NCI-H526 treated with DMSO at 0.1 percent for 48 hours (cell line): Measurements from ENCODE around the gene PDZD8.

Experiments used
- DNase-seq: peaks from one replicate; lab custom pipeline; 2025; lab: John Stamatoyannopoulos, UW

Gene PDZD8, protein sequence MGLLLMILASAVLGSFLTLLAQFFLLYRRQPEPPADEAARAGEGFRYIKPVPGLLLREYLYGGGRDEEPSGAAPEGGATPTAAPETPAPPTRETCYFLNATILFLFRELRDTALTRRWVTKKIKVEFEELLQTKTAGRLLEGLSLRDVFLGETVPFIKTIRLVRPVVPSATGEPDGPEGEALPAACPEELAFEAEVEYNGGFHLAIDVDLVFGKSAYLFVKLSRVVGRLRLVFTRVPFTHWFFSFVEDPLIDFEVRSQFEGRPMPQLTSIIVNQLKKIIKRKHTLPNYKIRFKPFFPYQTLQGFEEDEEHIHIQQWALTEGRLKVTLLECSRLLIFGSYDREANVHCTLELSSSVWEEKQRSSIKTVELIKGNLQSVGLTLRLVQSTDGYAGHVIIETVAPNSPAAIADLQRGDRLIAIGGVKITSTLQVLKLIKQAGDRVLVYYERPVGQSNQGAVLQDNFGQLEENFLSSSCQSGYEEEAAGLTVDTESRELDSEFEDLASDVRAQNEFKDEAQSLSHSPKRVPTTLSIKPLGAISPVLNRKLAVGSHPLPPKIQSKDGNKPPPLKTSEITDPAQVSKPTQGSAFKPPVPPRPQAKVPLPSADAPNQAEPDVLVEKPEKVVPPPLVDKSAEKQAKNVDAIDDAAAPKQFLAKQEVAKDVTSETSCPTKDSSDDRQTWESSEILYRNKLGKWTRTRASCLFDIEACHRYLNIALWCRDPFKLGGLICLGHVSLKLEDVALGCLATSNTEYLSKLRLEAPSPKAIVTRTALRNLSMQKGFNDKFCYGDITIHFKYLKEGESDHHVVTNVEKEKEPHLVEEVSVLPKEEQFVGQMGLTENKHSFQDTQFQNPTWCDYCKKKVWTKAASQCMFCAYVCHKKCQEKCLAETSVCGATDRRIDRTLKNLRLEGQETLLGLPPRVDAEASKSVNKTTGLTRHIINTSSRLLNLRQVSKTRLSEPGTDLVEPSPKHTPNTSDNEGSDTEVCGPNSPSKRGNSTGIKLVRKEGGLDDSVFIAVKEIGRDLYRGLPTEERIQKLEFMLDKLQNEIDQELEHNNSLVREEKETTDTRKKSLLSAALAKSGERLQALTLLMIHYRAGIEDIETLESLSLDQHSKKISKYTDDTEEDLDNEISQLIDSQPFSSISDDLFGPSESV

DNA sequence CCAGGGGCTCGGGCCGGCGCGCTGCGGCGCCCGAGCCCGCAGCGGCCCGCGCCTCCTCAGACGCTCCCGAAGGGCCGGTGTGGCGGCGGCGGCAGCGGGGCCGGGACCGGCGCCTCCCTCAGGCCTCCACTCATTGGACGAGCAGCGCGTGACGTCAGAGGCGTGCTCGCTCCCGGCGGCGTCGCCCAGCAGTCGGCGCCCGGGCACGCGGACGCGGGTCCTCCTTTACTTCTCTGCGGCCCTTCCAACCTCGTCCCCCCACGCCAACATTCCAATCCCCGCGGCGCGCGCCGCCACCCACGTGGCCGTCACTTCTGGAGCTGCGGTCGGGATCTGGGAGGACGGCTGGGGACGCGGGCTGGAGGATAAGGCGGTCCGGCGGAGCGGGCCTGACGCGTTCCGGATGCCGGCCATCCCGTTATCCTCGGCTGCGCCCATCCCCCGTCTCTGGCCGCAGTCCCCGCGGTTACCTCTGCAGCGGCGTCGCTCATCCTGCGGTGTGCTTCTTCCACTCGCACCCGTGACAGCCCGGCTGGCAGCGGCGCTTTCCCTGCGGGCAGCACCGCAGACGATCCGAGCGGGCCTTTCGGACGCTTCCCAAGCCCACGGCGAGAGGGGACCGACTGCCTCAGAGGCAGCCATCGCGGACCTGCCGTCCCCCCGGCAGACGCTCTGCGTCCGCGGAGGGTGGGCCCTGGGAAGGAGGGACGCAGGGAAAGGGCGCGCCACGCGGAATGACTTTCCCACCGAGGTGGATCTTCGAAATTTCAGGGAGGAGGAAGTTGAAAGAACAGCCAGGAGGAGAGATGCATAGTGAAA lies at the start of gene PDZD8:
Gene PDZD8 (minus strand): TSS at position 81 of the 819 bp plus-strand sequence. CDS start 213 bp downstream, outside the sequence.
- DNase-seq: peak; percentile 67

DNA sequence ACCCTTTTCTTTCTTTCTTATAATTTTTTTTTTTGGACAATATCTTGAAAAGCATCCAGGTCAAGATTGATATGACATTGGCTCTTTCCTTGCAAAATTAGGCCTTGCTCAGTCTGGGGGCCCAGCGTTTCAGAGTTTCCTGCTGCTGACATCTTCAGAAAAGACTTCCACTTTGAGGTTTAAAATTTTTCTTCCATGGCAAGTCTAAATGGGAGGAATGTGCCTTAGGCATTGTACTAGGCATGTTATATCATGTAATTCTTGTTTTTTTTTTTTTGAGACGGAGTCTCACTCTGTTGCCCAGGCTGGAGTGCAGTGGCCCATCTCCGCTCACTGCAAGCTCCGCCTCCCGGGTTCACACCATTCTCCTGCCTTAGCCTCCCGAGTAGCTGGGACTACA lies 48.9 kb upstream of the PDZD8 start:
- DNase-seq: no peak

DNA sequence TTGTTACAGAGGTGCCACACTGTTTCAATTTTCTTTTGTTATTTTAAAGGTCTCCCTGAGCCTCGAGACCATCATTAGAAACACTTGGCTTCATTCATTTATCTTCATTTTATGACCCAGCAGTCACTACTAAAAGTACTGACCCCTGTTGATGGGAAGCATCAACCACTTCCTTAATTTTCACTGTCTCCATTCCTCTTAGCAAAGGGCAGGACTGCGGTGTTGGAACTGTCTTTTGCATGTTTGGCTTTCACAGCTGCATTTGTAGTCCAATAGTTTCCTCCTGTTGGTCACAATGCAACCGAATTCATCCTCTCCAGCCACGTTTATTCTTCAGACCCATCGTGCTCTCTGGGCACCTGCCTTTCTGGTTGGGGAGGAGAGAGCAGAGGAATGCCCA lies 46.7 kb upstream of the PDZD8 start:
- DNase-seq: no peak

DNA sequence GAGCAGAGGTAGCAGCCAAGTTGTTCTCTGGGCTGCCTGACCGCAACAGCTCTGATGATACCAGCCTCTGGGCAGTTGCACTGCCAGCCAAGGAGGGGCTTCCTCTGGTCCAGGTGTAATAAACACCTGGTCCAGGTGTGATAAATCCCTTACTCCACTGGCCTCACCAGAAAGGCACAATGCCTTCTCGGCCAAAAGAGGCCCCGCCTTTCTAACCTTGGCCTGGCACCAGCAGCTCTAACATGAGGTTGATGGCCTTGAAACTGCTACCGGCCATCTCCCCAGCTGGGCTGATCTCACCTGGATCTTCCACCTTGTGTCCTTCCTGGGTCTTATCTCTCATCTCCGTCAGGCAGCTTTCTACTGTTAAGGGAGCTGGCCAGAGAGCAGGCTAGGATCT lies 45.5 kb upstream of the PDZD8 start:
- DNase-seq: no peak

DNA sequence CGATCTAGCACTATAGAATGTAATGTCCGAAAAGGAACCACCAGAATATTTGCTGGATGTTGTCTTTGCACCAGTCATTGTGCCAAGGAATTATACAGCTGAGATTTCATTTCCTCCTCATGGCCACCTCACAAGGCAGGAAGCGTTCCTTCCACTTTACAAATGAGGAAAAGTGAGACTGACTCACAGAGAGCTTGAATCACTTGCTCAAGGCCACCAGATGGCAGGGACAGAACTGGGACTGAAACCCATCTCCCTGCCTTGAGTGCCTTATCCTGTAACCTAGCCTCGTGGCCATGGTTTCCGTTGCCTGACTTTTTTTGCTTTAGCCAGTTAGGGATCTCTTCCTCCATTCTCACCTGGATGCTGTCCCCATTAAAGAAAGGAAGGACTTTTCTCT lies 44.7 kb upstream of the PDZD8 start:
- DNase-seq: no peak

DNA sequence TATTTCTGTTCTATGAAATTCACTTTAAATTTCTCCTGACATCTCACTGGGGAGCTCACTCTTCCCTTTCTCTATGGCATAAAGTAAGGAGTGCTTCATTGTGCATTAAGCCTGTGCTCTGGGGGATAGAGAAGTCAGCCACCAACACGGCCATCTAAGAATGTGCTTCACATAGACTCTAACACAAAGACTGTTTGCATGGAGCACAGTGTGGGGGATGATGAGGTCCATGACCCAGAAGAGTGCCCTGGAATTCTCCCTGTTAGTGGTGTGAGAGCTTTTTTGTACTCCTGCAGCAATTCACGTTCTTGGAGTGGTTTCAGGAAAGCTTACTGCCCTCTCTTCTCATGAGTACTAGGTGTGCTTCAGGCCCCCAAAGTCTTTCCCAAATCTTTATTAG lies 43.9 kb upstream of the PDZD8 start:
- no peak for DNase-seq

DNA sequence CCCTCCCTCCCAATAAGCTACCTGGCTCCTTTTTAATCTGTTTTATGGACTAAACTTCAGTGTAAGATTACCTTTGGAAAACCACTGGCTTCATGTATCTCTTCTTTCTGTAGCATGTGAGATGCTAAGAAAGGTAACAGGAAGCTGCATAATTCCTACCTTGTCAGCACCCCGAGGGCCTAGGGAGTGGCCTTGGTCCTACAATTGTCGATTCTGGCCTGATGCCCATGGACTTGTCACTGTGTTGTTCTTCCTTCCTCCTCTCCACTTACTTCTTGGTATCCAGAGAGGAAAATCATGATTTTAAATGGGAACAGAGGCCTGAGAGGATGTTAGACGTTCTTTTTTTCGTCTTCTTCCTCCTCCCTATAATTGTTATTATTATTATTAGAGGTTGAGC lies 42.9 kb upstream of the PDZD8 start:
- no peak for DNase-seq

DNA sequence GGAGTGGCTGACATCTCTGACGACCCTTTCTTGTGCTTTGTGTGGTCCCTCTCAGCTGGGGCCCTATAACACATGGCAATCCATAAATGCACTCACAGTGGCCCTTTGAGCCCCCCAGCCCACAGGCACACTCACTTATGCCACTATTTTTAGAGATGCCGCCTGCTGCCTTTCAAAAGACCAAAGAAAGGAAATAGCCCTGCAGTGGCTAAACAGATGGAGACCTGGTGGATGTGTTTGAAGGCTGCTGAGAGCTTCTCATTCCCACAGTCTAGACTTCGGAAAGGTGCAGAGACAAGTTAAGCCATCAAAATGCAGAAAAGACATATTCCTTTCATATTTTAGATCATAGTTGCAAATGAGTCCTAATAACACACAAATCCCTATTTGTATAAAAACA lies 42.0 kb upstream of the PDZD8 start:
- no peak for DNase-seq

DNA sequence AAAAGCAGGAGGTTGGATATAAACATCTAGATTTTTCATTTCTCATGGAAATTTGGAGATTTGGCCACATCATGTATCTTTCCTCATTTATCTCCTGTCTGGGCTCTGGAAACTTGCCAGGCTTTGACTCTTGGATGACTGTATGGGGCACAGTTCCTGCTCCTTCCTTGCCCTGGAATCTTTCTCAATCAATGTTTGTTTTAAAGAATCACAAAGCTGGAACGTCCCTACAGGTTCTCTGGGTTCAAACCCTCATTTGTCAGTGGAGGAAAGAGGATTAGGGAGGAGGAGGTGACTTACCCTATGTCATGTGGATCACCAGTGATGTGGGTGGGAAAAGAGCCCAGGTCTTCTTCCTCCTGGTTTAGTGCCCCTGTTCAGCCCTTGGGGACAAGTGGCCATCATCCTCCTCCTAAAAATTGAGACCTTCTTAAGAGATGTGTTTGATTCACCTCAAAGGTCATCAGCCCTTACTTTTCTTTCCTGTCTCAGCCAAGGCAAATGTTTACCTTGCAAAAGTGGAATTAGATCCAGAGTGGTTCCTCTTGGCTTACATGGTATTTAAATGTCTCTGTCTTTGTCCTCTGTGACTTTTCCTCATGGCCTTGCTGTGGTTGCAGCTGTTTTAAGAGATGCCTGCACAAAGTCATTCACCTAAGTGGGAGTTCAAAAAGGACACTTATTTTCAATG lies 38.8 kb upstream of the PDZD8 start:
- DNase-seq: no peak

DNA sequence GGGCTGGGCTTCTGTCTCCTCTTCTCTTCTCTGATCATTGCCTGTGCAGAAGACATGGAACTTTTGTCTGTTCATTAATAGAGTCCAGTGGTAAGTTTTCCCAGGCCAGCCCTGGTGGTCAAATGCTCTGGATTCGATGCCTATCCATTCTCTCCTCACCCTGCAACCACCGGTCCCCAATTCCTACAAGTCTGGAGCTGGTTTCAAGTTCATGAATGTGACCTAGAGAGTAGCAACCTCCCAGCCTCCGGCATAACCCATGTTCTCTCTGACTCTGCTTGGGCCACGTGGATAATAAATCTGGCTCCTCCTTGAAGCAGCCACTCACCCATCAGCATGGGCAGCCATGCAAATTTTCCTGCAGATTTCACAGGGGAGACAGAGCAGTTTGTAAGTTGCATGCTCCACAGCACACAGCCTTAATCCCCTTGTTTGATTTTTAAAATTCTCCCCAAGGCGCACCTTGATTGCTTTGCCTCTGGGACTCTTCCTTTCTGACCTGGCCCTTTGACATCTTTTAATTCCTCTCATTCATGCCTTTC lies 37.3 kb upstream of the PDZD8 start:
- peak; percentile 28 for DNase-seq

DNA sequence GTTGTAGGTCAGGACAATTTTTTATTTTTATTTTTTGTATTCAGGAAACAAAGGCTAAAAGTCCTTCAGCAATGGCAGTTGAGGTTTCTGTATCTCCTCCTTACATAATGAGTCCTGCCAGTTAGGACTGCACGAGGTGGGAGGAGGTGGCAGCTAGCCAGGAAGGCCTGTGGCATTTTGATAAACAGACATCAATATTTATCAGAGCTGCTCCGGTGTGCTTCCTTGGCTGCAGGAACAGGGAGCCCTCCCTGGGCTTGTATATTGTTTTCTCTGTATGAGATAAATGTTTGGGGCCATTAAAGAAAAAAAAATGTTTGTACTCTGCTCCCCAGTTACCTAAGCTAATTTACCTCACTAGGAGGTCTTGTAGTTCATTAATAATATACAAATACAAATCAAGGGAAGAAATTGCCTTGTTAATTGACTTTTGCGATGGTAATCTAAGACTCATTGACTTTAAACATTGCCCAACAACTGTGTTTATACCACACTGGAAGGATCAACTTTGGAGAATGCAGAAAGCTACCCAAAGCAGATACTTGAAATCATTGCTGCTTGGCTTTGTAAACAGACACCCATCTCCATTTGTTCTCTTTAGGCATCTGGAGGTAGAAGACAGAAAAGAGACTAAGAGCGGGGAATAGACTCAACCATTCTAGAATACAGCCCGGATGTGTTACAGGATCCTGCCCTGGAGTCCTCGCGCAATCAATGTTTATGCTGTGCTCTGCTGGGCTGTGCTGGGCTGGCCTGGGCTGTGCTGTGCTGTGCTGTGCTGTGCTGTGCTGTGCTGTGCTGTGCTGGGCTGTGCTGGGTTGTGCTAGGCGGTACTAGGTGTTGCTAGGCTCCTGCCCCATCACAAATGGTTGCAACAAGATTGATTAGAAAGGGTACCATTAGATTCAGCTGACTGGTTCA lies 36.5 kb upstream of the PDZD8 start:
- no peak for DNase-seq

DNA sequence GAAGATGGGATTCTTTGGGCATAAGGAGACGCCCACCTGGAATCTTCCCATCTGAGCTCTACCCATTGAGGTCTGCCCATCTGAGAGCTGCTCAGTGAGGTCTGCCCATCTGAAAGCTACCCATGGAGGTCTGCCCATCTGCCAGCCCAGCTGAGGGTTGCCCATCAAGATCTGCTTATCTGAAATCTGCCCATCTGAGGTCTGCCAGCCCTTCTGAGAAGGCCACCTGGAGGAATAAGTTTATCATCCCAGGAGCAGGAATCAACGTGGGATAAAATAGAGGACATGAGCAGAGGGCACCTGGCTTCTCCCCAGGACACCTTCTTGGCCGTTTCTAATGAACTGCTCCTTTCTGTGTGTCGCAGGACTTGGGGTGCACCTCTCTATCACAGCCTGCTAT lies 35.3 kb upstream of the PDZD8 start:
- DNase-seq: no peak

DNA sequence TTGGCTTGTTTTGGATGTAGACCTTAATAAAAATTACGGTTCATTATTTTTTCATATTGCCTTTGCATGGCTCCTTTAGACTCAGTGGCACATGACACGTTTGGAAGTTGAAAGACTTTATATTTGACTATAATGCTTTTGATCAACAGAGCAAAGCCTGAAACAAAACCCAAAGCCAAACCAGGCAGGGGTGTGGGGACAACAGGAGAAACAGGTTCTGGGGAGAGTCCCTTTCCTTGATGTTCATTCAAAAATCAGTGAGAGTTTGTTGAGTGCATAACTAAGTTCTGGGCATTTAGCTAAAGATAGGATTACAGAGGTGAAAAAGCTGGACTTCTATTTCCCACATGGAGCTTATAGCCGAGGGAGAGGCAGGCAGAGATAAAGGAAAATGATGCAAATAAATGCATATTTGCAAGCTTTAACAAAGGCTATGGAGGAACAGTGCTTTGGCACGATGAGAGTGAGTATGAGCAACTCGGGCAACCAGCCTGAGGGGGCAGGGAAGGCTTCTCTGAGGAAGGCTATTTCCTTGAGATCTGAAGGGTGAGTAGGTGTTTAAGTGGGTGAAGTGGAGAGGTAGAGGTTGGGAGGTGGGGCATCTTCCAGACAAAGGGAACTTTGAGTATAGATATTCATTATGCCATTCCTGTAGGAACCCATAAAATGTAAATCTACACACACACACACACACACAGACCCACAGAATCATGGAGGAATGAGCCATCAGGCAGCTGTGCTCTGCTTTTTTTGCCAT lies 34.5 kb upstream of the PDZD8 start:
- DNase-seq: peak; percentile 52

DNA sequence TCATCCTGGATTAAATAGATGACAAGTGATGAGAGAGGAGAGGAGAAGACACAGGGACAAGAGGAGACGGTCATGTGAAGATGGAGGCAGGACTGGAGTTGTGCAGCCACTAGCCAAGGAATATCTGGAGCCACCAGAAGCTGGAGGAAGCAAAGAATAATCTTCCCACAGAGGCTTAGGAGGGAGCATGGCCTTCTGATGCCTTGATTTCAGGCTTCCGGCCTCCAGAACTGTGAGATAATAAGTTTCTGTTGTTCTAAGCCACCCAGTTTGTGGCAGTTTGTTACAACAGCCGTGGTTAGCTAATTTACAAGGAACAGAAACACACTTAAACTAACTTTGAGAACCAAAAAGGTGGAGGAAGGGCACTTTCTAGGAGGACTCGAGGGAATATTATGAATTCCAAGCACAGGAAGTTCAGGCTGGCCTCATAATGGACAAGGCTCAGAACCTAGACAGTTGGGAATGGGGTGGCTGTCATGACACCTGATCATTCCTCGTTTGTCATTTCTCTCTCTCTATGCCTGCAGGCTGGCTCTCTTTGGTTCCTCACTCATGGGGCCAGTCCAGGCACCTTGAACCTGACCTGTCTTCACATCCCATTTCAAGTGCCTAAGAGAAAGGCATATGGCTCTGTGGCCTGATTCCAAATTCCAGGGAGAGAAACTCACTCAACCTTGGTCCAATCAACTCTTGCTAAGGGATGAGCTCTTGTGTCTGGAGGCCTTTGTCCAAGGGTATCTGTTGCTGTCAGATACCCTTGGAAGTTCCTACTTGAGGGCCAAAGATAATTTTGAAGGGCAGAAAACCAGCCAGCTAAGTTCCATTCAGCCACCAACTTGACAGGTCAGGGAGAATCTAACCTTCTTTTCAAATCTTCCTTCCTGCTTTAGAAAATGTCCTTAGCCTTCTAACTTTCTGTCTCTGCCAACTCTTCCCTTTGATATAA lies 33.5 kb upstream of the PDZD8 start:
- no peak for DNase-seq

DNA sequence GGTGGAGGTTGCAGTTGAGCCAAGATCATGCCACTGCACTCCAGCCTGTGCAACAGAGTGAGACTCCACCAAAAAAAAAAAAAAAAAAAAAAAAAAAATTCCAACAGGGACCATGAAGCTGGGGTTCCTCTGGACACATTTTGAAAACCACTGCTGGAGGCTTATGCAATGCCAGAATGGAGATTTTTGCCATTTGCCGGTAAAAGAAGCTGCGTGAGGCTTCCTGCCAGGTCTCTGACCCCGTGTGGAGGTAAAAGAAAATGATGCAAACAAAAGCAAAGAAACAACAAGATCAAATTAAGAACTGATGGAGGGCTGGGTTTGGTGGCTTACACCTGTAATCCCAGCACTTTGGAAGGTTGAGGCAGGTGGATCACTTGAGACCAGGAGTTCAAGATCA lies 30.5 kb upstream of the PDZD8 start:
- DNase-seq: no peak

DNA sequence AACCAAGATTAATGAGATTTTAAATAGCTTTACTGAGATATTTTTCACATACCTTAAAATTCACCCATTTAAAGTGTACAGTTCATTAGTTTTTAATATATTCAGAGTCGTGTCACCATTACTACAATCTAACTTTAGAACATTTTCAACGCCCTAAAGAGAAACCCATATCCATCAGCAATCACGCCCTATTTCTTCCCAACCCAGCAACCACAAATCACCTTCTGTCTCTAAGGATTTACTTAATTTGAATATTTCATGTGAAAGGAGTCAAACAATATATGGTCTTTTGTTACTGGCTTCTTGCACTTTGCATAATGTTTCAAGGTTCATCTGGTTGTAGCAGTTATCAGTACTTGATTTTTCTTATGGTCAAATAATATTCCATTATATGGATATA lies 25.1 kb upstream of the PDZD8 start:
- DNase-seq: peak; percentile 60

DNA sequence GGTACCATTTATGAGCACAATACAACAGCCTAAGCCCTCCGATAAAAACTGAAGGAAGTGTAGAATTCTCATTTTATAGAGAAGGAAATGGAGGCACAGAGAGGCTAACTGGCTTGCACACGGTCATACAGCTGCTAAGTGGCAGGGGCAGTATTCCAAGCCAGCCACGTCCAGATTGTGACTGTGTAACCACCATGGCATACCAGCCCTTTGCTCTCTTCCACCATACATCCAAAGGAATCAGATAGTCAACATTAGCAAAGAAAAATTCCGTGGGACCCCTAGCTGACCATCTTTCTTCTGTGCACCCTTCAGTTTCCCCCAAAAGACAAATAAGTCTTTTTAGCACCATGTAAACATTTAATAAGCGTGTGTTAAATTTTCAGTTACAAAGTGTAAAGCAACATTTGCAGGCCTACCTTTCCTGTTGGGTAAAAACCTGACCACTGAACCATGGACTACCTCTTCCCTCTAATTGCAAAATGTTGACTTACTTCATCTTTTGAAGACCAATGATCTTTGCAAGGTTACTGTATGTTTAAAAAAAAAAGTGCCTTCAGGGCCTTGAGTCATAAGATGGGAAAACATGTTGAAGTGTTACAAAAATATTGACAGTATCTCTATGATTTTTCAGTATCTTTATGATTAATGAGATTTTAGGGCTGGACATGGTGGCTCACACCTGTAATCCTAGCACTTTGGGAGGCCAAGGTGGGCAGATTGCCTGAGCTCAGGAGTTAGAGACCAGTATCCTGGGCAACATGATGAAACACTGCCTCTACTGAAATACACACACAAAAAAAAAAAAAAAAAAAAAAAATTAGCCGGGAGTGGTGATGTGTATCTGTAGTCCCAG lies 24.3 kb upstream of the PDZD8 start:
- no peak for DNase-seq
